Heart right ventricle (tissue), 16 donors: ENCODE results near the gene EIF4G2. TPM values are rescaled to one million over a fixed set of nuclear protein-coding genes. Genes with fewer than 3 reads are reported as not detected.

Experiments
- ATAC-seq, 8 donors: fragments of 200-7000 bp; cut with Tn5 transposase; one replicate each; pipeline ENCODE4 v1.9.1; 2020; ENCODE audit warnings: mild to moderate bottlenecking in 8 of 8, moderate library complexity in 8 of 8, moderate number of reproducible peaks in 1 of 8
- DNase-seq, 2 donors: peaks; one replicate each; pipeline ENCODE4 v3.0.0-alpha.2; 2020
- H3K27ac ChIP-seq, 10 donors: fragments of 200-600 bp; sonication (generic) in 2 of 10; one replicate each; pipeline versions ENCODE4 v1.5.0 to v1.8.0; 2020 to 2022; ENCODE audit warnings: mild to moderate bottlenecking in 3 of 10
- H3K27me3 ChIP-seq, 7 donors: fragments of 200-600 bp; one replicate each; pipeline ENCODE4 v1.8.0; 2021 to 2022; ENCODE audit warnings: mild to moderate bottlenecking in 2 of 7
- H3K36me3 ChIP-seq, 9 donors: fragments of 200-600 bp; sonication (generic) in 1 of 9; one replicate each; pipeline versions ENCODE4 v1.5.0 to v1.8.0; 2020 to 2022; ENCODE audit warnings: mild to moderate bottlenecking in 2 of 9
- H3K4me1 ChIP-seq, 9 donors: fragments of 200-600 bp; sonication (generic) in 1 of 9; one replicate each; pipeline versions ENCODE4 v1.5.0 to v1.8.0; 2020 to 2022; ENCODE audit warnings: mild to moderate bottlenecking in 4 of 9
- H3K4me3 ChIP-seq, 10 donors: fragments of 200-600 bp; sonication (generic) in 2 of 10; one replicate each; pipeline versions ENCODE4 v1.5.0 to v1.8.0; 2020 to 2022; ENCODE audit warnings: mild to moderate bottlenecking in 7 of 10, moderate library complexity in 2 of 10
- H3K9me3 ChIP-seq, 11 donors: fragments of 200-600 bp in 10 of 11; sonication (generic) in 2 of 11; one replicate each; pipeline versions ENCODE4 v1.5.0 to v1.8.0; 2013 to 2022; ENCODE audit warnings: mild to moderate bottlenecking in 2 of 11, control low read depth in 1 of 11, moderate library complexity in 1 of 11
- WGBS, 2 donors: extraction: QIAGEN DNeasy Blood & Tissue Kit; methylation state at CpG; one replicate each; pipeline ENCODE4 v1.1.7; 2013; ENCODE audit warnings: inconsistent platforms in 1 of 2; 5-methylcytosine and 5-hydroxymethylcytosine counted together
- intact Hi-C, 10 donors: fragments of 100-400 bp; cut with DNase I; formaldehyde crosslinking; loops; one replicate each; pipeline versions ENCODE4 v1.11.1 to v1.14.2; 2022
- polyA plus RNA-seq, 2 donors: library from polyadenylated mRNA; stranded (reverse); fragments of 200-250 nt; gene quantifications; one replicate each; pipeline ENCODE4 v1.2.3, GENCODE V29; 2013
- total RNA-seq, 10 donors: library from RNA; stranded (reverse); fragmentation: NEBNext Ultra II Directional in 3 of 10; extraction: Animal tissue kit (Norgen Biotek cat#: 25700) in 3 of 10; gene quantifications; one replicate each; pipeline versions ENCODE4 v1.2.1 to v1.2.4, GENCODE V29; 2021 to 2023
- TF ChIP-seq, protein P1 (sequence below), 9 donors: fragments of 200-600 bp; sonication (generic) in 2 of 9; IDR thresholded peaks; one replicate each; pipeline versions ENCODE4 v1.5.0 to v1.8.0; 2021 to 2022; ENCODE audit warnings: antibody characterized with exemption in 9 of 9, mild to moderate bottlenecking in 5 of 9, moderate library complexity in 1 of 9
- donor health status: Arrhythmogenic right ventricular cardiomyopathy.
- donor health status: ischemic (EF 13 %, LVEDD 7.1; RV severe dilation, severe dysfunction).
- donor health status: healthy with polysubstance abuse.
- donor health status: DM: no; HTN: yes; CAD: no.
- donor health status: DM: no; HTN: no; CAD: no.
- donor health status: ischemic (EF 25% LVEDD 6.9; RV normal size, moderate dysfunction).
- donor health status: ischemic (EF 25% LVEDD 5.7; RV mildly dilated, moderate dysfunction).
- donor health status: healthy.
- donor health status: DM: yes; HTN: yes; CAD: no.
- donor health status: Ischemic cardiomyopathy.
- donor health status: ischemic (EF 35%, LVEDD 5.7; RV mildly dilated, moderate dysfunction).
- donor health status: nonischemic (EF 11% LVEDD 7.7; RV severe dilation, severe dysfunction).
- donor health status: DM: yes; HTN: yes; CAD: no.
- donor health status: PGD.
- donor health status: ischemic (EF 29% LVEDD 5.4; RV normal size, mild dysfunction).
- donor health status: nonischemic (EF 23%, LVEDD 6.1; RV moderate dilation, normal function).

EIF4G2 gene
- total and polyA plus RNA-seq, 12 donors: 119 to 1,076 (median 906) TPM

DNA sequence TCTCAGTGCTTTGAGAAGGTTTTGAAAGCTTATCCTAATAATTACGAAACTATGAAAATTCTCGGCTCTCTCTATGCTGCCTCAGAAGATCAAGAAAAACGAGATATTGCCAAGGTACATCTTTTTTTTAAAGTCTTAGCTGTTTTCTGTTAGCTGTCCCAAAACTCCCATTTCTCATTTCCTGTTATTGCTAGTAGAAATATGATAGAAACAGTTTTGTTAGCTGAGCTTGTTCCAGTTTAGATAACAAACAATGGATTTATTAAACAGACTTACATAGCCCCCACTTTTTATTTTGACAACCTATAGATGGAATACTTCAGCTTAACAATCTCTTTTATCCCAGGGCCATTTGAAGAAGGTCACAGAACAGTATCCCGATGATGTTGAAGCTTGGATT, 45.0 kb downstream of the EIF4G2 start:
- H3K9me3 ChIP-seq: no peaks in the 10 kb centered on the region
- H3K27ac ChIP-seq: no peak overlapping the region
- peaks cover 0 to 12% (median 0%) of the 10 kb centered on the region in 9 donors for H3K4me1 ChIP-seq
- H3K27me3 ChIP-seq: no peaks in the 10 kb centered on the region
- 87 to 88% methylated on average over 4 of the region's 4 CpGs for WGBS, 2 donors
- peaks cover 0 to 84% (median 0%) of the 10 kb centered on the region in 9 donors for H3K36me3 ChIP-seq
- no peak overlapping the region for H3K4me3 ChIP-seq
- intact Hi-C loops: no loop called here
- TF ChIP-seq, protein P1, sequence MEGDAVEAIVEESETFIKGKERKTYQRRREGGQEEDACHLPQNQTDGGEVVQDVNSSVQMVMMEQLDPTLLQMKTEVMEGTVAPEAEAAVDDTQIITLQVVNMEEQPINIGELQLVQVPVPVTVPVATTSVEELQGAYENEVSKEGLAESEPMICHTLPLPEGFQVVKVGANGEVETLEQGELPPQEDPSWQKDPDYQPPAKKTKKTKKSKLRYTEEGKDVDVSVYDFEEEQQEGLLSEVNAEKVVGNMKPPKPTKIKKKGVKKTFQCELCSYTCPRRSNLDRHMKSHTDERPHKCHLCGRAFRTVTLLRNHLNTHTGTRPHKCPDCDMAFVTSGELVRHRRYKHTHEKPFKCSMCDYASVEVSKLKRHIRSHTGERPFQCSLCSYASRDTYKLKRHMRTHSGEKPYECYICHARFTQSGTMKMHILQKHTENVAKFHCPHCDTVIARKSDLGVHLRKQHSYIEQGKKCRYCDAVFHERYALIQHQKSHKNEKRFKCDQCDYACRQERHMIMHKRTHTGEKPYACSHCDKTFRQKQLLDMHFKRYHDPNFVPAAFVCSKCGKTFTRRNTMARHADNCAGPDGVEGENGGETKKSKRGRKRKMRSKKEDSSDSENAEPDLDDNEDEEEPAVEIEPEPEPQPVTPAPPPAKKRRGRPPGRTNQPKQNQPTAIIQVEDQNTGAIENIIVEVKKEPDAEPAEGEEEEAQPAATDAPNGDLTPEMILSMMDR (IDR thresholded peaks at IDR 0.05): no peak
- DNase-seq: no peak
- no peak for ATAC-seq

DNA sequence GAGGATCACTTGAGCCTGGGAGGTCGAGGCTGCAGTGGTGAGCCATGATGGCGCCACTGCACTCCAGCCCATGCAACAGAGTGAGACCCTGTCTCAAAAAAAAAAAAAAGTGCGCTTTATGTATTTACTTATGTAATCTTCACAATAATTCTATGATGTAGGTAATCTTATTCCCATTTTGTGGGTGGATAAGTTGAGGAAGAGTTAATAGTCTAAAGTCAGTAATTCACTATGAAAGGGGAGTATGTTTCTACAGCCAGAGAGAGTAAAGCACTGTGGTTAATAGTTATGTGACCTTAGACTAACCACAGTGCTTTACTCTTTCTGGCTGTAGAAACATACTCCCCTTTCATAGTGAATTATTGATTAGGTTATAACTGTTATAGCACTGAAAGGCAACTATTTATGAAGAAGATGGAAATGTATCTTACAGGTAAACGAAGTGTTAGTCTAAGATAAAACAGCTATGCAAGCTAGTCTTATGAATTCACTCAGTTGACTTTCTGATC, 45.8 kb downstream of the EIF4G2 start:
- intact Hi-C loops: no loop called here
- DNase-seq (no peak), ATAC-seq (no peak)
- WGBS, 2 donors: 95 to 96% methylated on average over 4 of the region's 4 CpGs
- peaks cover 0 to 12% (median 0%) of the 10 kb centered on the region in 9 donors for H3K4me1 ChIP-seq
- H3K9me3 ChIP-seq: no peaks in the 10 kb centered on the region
- H3K27me3 ChIP-seq: no peaks in the 10 kb centered on the region
- H3K36me3 ChIP-seq: peaks cover 0 to 92% (median 0%) of the 10 kb centered on the region in 9 donors
- no peak overlapping the region for H3K4me3 ChIP-seq
- no peak overlapping the region for H3K27ac ChIP-seq
- TF ChIP-seq, protein P1 (IDR thresholded peaks at IDR 0.05): no peak

DNA sequence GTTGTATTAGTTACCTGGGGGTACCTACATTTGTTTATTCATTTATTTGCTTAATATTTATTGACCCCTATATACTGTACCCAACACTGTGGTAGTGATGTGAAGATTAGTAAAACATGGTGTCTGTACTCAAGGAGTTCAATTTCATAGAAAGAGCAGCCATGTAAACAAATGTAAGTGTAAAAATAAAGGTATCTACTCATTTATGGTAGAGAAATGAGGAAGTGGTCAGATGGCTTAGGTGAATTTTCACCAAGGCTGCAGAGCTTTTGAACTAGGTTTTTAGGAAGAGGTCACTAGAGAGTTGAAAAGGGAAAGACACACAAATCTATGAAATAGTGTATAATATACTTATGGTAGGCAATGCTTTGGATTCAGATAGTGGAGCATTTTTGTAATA, 46.5 kb downstream of the EIF4G2 start:
- peaks cover 0 to 12% (median 0%) of the 10 kb centered on the region in 9 donors for H3K4me1 ChIP-seq
- ATAC-seq (no peak), DNase-seq (no peak)
- H3K36me3 ChIP-seq: peaks cover 0 to 99% (median 0%) of the 10 kb centered on the region in 9 donors
- intact Hi-C loops: no loop called here
- no peak overlapping the region for H3K27ac ChIP-seq
- TF ChIP-seq, protein P1 (IDR thresholded peaks at IDR 0.05): no peak
- no peaks in the 10 kb centered on the region for H3K9me3 ChIP-seq
- no peak overlapping the region for H3K4me3 ChIP-seq
- H3K27me3 ChIP-seq: no peaks in the 10 kb centered on the region

DNA sequence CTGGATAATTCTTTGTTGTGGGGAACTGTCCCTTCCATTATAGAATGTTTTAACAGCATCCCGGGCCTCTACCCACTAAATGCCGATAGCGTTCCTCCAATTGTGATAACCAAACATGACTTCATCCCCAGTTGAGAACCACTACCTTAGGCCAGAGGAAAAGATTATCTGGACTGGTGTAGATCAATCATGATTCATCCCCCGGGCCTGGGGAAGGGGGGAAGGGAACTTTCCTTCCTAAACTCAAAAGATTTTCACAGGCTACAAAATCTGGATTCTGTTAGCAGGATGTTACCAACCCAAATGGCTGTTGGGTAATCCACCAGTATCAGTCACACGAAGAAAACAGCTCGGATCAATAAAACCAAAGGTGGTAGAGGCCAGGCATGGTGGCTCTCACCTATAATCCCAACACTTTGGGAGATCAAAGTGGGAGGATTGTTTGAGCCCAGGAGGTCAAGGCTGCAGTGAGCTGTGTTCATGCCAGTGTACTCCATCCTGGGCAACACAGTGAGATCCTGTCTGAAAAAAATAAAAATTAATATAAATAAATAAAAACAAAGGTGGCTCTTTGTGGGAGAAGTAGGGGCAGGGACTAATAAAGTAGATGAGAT, 47.5 kb downstream of the EIF4G2 start:
- WGBS, 2 donors: 80 to 84% methylated on average over 6 of the region's 6 CpGs
- ATAC-seq (no peak), DNase-seq (no peak)
- no peak overlapping the region for H3K27ac ChIP-seq
- H3K36me3 ChIP-seq: peaks cover 0 to 100% (median 0%) of the 10 kb centered on the region in 9 donors
- intact Hi-C loops: no loop called here
- TF ChIP-seq, protein P1 (IDR thresholded peaks at IDR 0.05): no peak
- no peaks in the 10 kb centered on the region for H3K27me3 ChIP-seq
- peaks cover 0 to 7% (median 0%) of the 10 kb centered on the region in 9 donors for H3K4me1 ChIP-seq
- no peak overlapping the region for H3K4me3 ChIP-seq
- H3K9me3 ChIP-seq: no peaks in the 10 kb centered on the region
